Activated CD4-positive, alpha-beta T cell treated with anti-CD3 and anti-CD28 coated beads, Interleukin-2, amount 50 U/mL, for 1 hour (primary cell): ENCODE data around the gene GRM4.
"Not testable (repeated sequence)": the region's sequence is repeated elsewhere in the genome, so short reads cannot be mapped to it uniquely, and the experiment has no call there.

Source experiments
- DNase-seq: peaks from one replicate; pipeline ENCODE4 v3.0.0-alpha.2; 2020

GRM4 gene

DNA sequence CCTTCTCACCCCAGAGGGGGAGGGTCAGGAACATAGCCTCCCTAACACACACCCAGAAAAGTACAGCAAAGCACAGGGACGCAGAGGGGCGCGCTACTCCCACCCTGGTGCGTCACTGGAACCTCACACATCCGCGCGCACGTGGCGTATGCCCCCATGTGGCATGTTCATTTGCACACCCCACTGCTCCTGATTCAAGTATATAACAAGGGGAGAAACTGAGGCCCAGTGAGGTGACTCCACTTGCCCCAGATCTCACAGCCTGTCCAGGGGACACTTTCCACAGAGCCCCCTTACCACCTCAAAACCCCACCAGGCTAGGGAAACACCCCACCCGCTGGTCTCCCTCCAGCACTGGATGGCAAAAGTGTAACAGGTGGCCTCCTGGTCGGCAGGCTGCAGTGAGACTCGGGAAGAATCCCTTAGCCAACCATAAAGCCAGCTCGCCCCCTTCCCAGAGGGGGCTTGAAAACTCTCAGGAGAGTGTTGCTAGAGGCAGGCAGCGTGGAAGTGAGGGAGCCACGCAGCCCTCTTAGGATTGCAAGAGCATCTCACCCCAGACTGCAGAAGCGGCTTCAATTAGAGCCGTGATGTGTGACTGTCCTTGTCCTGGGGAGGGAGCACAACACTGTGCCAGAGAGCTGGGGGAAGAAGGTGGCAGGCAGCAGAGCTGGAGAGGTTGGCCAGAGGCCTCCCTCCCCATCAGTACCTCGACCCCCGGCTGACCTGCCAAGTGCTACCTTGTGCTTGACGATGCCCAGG is at the start of gene GRM4:
GRM4 (minus strand) TSS at position 67 of the 762 bp plus-strand sequence. CDS start 12,591 bp downstream, outside the sequence.
- DNase-seq: no peak

DNA sequence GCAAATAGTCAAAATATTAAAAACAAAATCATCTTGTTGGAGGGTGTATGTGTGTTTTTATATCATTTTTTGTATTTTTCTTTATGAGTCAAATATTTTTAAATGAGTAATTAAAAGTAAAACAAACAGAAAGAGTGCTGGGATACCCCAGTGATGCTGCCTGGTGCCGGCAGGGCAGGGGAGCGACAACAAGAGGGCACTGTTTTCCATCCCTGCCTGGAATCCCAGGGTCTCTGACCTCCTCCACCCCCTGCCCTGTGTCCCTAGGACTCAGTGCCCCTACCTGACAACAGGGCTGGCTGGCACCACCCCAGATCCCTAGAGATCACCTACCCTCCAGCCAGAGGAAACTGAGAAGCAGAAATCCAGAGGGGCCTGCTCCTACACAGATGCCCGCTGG is 48.9 kb upstream of the GRM4 start:
- DNase-seq: no peak

- no peak for DNase-seq
Measured at GRCh38 chr6:34190504-34191122, 44.7 kb upstream of the GRM4 start.

- DNase-seq: peak; percentile 59
Measured at GRCh38 chr6:34189806-34190503, 44.1 kb upstream of the GRM4 start.

- DNase-seq: not testable (repeated sequence)
Measured at GRCh38 chr6:34184726-34185125, 38.8 kb upstream of the GRM4 start.

DNA sequence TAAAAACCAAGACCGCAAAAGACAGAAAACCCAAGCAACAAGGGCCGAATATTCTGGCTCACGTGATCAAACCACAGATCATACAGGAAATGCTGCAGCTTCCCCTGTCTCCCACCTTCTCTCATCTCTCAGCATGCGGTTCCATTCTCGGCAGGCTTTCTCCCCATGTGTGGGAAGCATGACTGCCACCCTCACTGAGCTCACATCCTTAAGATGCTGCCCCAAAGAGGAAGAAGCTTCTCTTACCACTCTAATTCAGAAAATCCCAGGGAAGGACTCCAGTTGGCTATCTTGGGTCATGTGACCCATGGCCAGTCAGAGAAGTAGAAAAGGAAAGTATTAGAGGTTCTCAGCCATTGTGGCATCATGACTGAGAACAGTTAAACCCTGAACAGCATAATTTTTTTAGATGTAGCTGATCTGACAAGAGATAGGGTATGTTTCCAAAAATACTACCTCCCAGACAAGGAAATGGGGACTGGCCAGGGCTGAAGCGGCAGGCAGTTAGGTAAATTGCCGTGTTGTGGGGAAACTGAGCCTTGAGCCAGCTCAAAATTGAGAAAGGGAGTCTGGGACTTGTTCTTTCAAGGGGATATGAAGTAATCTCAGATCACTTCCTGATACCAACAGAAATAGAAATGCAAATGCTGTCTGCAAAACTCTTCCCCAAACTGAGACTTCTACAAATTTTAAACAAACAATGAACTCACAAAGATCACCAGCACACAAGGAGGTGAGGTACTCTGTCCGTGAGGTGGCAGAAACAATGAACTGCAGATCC is 37.1 kb upstream of the GRM4 start:
- peak; percentile 61 for DNase-seq

- no peak for DNase-seq
Measured at GRCh38 chr6:34181908-34182307, 36.0 kb upstream of the GRM4 start.

GRCh38 chr6:34179106-34179720 is 33.3 kb upstream of the GRM4 start:
- no peak for DNase-seq

DNA sequence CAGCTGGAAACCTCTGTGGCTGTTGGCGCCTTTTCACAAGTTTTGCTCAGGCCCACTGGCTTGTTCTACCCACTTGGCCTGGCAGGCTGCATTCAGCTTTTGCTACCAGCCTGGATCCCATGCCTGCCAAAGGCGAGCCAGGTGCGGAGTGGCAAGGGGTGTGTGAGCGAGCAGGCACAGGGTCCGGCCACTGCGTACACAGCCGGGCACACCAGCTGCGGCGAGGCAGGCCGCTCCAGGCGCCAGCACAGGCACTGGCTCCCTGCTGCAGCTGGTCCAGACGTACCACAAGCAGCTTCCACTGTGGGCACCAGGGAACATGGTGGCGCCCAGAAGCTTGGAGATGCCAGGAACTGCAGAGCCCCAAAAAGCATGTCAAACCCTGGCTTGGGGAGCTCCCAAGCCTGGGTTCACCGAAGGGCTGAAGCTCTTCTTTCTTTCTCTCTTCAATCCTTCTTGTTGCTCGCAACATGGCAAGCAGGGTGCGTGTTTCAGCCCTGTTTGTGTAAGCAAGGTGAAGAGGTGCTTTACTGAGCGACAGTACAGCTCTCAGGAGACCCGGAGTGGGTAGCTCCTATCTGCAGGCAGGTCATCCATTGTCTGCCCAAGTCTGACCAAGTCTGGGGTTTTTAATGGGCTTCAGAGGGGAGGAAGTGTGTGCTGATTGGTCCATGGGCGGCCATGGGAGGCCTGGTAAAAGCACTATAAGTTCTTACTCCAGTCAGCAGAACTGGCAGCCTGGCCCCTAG is 32.6 kb upstream of the GRM4 start:
- no peak for DNase-seq

DNA sequence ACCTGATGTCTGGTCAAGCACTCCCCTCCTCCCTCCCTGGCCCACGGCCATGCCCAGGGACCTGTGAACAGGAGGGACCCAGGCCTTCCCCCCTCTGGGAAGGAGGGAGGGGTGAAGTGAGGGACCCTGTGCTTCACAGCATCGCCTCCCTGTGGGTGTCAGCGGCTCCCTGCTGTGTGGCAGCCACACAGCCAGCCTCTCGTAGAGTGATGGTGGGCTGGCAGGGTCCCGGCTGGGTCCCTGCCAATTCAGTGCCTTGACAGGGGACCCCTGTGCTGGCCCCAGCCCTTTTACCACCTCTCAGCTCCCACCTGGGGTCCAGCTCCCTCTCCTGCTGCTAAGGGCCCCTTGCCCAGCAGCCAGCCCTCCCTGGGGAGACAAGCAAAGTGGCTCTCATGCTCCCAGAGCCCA is 31.3 kb upstream of the GRM4 start:
- no peak for DNase-seq

DNA sequence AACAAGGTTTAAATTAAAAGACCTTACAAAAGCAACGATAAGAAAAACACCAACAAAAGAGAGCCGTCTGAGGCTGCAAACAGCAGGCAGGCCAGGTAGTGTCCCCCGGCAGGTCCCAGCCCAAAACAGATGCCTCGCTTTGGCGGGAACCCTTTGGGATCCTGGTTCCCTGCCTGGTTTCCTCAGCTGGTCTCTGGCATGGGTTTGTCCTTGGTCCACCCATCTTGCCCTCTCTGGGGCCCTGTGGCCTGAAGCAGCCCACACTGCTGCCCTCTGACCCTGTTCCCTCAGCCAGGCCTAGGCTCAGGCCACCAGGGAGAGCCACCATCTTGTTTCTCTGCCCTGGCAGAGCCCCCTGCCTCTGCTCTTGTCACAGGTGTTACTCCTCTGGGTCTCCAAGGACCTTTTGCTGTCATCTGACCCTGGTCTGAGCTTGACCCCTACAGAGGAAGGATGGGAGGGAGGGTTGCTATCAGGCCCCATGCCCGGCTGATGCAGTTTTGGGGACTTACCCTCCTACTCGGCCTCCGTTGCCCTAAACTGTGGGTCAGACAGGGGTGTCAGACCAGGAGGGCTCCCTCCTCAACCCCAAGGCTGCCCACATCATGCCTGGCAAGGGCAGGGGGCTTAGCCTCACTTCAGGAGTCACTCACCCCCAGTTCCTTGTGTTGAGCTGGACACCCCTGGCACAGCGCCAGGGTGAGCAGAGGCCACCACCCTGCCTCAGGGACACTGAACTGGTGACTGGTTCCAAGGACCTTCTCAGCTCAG is 30.6 kb upstream of the GRM4 start:
- no peak for DNase-seq

DNA sequence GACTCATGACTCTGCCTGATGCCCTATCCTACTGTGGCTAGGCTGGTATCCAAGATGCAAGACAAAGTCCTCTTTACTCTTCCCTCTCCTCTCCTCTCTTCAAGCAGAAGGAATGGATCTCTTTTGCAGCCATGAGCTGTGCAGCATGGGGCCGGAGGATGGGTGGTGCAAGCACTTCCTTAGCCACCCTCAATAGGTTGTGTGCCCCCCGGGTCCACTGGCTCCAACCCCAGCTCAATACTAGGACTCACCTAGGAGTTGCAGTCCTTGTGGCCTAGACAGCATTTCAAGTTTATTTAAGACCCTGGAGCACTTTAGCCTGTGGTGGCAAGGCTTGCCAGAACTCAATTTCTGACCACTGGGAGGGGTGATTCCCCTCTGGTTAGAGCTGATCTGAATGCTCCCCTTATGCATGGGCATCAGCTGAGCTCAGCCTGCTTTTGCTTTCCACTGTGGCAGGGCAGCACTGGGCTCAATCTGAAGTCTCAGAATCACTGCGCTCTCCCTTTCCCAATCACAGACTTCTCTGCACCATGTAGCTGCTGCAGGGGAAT is 29.0 kb upstream of the GRM4 start:
- no peak for DNase-seq

- DNase-seq: no peak
Measured at GRCh38 chr6:34172961-34173775, 27.3 kb upstream of the GRM4 start.

- no peak for DNase-seq
Measured at GRCh38 chr6:34170346-34170745, 24.5 kb upstream of the GRM4 start.

- no peak for DNase-seq
Measured at GRCh38 chr6:34169897-34170296, 24.0 kb upstream of the GRM4 start.

- DNase-seq: no peak
Measured at GRCh38 chr6:34161857-34162515, 16.1 kb upstream of the GRM4 start.

GRCh38 chr6:34159844-34160243 is 14.0 kb upstream of the GRM4 start:
- DNase-seq: no peak

DNA sequence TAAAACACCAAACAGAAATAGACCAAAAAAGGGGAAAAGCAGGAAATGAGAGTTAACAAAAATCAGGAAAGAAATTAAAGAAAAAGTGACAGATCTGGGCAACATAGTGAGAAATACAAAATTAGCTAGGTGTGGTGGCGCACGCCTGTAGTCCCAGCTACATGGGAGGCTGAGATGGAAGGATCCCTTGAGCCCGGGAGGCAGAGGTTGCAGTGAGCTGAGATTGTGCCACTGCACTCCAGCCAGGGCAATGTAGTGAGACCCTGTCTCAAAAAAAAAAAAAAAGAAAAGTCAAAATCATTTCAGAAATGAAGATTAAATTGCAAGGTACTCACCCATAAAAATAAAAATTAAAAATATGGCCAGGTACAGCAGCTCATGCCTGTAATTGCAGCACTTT is 13.0 kb upstream of the GRM4 start:
- no peak for DNase-seq

DNA sequence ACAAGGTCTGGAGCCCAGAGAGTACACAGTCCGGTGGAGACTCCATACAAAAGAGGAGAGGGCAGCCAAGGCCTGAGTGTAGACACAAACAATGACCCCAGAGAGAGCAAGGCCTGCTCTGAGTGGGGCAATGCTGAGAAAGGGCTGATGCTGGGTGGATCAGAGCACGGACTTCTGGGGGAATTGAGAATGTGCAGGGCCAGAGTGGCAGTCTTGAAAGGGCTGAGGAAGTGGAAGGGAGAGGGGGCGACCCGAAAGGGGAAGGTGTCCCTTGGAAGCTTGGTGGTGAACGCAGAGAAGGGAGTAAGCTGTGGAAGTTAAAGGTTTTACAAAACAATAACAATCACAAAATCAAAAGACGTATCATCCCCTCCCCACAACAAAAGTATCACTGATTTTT is 12.0 kb upstream of the GRM4 start:
- no peak for DNase-seq
